ENCODE results near the gene TAL2.

DNA sequence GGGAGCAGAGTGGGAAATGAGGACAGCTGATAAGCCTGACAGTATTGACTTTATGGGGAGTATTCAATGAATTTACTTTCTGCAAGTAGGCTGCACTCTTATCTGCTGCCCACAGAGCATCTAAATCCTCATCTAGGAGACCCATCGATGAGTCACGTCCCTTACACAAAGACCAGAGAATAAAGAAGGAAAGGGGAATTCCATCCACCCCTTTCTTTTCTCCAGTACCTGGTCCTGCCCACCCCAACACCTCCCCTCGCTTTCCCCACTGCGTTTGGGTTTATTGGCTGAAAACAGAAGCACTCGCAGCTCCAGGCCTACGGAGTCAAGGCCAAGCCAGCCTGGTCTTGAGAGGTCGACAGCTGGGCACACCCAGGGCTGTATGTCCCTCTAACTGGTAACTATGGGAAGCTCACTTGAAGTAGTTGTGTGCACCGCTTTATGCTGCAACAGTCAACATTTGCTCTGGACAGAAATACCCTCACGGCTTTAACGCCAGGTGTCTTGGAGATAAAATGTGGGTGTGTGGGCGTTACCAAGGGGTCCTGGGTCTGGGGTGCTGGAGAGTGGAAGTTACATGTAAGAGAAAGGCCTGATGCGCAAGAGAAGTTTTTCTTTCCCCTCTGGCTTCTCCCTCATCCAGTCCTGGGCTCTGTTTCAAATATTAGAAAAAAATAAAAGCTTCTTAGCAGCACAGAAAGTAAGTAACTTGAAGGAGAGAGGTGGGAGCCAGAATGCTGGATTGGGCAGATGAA, 14.5 kb upstream of the TAL2 start:
- TF ChIP-seq CTCF (IDR thresholded peaks at IDR 0.05) = no peak
- no peak for TF ChIP-seq POLR2A (IDR thresholded peaks at IDR 0.05)
- no peak for TF ChIP-seq POLR2AphosphoS5 (IDR thresholded peaks at IDR 0.05; ENCODE audit: insufficient read depth in 1 of 2, low read depth in 1 of 2)

Data from vagina (tissue), 2 donors.